Gastroesophageal sphincter (tissue), 3 donors: ENCODE measurements around the gene PCSK4.

Experiments used
- POLR2A ChIP-seq, 2 donors: fragments of 450-650 bp; IDR thresholded peaks; one replicate each; pipeline ENCODE4 v1.6.1; 2017; ENCODE audit warnings: antibody characterized with exemption in 2 of 2, mild to moderate bottlenecking in 2 of 2, moderate library complexity in 1 of 2
- TF ChIP-seq, protein P1 (sequence below), 4 experiments: fragments of 200-600 bp in 2 of 4; fragments of 450-650 bp in 2 of 4; sonication (generic) in 1 of 4; IDR thresholded peaks; one replicate each; pipeline ENCODE4 v1.5.1; 2017 to 2019; ENCODE audit warnings: antibody characterized with exemption in 4 of 4, mild to moderate bottlenecking in 2 of 4, moderate library complexity in 2 of 4

- TF ChIP-seq, protein P1, sequence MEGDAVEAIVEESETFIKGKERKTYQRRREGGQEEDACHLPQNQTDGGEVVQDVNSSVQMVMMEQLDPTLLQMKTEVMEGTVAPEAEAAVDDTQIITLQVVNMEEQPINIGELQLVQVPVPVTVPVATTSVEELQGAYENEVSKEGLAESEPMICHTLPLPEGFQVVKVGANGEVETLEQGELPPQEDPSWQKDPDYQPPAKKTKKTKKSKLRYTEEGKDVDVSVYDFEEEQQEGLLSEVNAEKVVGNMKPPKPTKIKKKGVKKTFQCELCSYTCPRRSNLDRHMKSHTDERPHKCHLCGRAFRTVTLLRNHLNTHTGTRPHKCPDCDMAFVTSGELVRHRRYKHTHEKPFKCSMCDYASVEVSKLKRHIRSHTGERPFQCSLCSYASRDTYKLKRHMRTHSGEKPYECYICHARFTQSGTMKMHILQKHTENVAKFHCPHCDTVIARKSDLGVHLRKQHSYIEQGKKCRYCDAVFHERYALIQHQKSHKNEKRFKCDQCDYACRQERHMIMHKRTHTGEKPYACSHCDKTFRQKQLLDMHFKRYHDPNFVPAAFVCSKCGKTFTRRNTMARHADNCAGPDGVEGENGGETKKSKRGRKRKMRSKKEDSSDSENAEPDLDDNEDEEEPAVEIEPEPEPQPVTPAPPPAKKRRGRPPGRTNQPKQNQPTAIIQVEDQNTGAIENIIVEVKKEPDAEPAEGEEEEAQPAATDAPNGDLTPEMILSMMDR (IDR thresholded peaks at IDR 0.05) = no peak
- TF ChIP-seq POLR2A (IDR thresholded peaks at IDR 0.05) = no peak
Observed at GRCh38 chr19:1522061-1522460, 31.9 kb upstream of the PCSK4 start.
